ENCODE results near the gene NOS3. TPM values are rescaled to one million over a fixed set of nuclear protein-coding genes. Genes with fewer than 3 reads are reported as not detected.
A peak's percentile ranks its signal among the peaks of the same experiment; 100 is the strongest.
"Not testable (repeated sequence)": the region's sequence is repeated elsewhere in the genome, so short reads cannot be mapped to it uniquely, and the experiment has no call there.

The NOS3 gene
- total RNA-seq, 2 donors from 2014 or later, result 14.5 to 78.6 TPM

GRCh38 chr7:151025924-151026671, 35.3 kb downstream of the NOS3 start:
- Histone ChIP-seq H3K9me3 (no peaks in the 10 kb centered on the region), H3K27ac (no peak overlapping the region), H3K36me3 (no peaks in the 10 kb centered on the region), H3K27me3 (no peaks in the 10 kb centered on the region), H3K4me3 (no peak overlapping the region), H3K4me1 (peaks cover 0 to 15% of the 10 kb centered on the region in 2 donors)
- no peak for DNase-seq (ENCODE audit: low spot score)
- TF ChIP-seq CTCF (IDR thresholded peaks at IDR 0.05), result no peak

GRCh38 chr7:151026771-151027727, 36.2 kb downstream of the NOS3 start:
- Histone ChIP-seq H3K4me1 (peaks cover 0 to 15% of the 10 kb centered on the region in 2 donors), H3K27ac (peak overlapping the region; percentile 77 to 87), H3K4me3 (peak overlapping the region in 1 of 2 donors; percentile 57)
- not testable (repeated sequence) for DNase-seq (ENCODE audit: low spot score); H3K9me3 ChIP-seq; H3K36me3 ChIP-seq; H3K27me3 ChIP-seq

GRCh38 chr7:151027728-151028130, 36.9 kb downstream of the NOS3 start:
- peaks cover 0 to 15% of the 10 kb centered on the region in 2 donors for H3K4me1 ChIP-seq
- not testable (repeated sequence) for H3K36me3 ChIP-seq; DNase-seq (ENCODE audit: low spot score); H3K9me3 ChIP-seq; H3K27me3 ChIP-seq
- peak overlapping the region; percentile 77 to 87 for H3K27ac ChIP-seq
- H3K4me3 ChIP-seq, result peak overlapping the region; percentile 57 to 72

- TF ChIP-seq CTCF (IDR thresholded peaks at IDR 0.05), result peak; percentile 23 to 67
- H3K27ac ChIP-seq, result peak within 1 kb of the TSS; percentile 77 to 87
- no peaks in the 10 kb centered on the region for H3K27me3 ChIP-seq
- peak; percentile 99 for DNase-seq (ENCODE audit: low spot score)
- H3K4me1 ChIP-seq, result peaks cover 0 to 15% of the 10 kb centered on the region in 2 donors
- no peaks in the 10 kb centered on the region for H3K36me3 ChIP-seq
- peak within 1 kb of the TSS; percentile 57 to 72 for H3K4me3 ChIP-seq
- H3K9me3 ChIP-seq, result no peaks in the 10 kb centered on the region
Measured at GRCh38 chr7:151028131-151028947, 37.5 kb downstream of the NOS3 start, which contains the start of gene ABCB8. TSS of gene ABCB8 (plus strand) at chr7:151028450. CDS start at chr7:151028516, 66 bp downstream.

- no peaks in the 10 kb centered on the region for H3K36me3 ChIP-seq
- TF ChIP-seq CTCF (IDR thresholded peaks at IDR 0.05), result no peak
- H3K4me3 ChIP-seq, result peak overlapping the region; percentile 57 to 72
- no peaks in the 10 kb centered on the region for H3K9me3 ChIP-seq
- no peaks in the 10 kb centered on the region for H3K27me3 ChIP-seq
- peak overlapping the region; percentile 77 to 87 for H3K27ac ChIP-seq
- peaks cover 0 to 15% of the 10 kb centered on the region in 2 donors for H3K4me1 ChIP-seq
- DNase-seq (ENCODE audit: low spot score), result no peak
Measured at GRCh38 chr7:151028948-151029501, 38.2 kb downstream of the NOS3 start.

GRCh38 chr7:151031011-151031410, 40.2 kb downstream of the NOS3 start:
- peaks cover 0 to 15% of the 10 kb centered on the region in 2 donors for H3K4me1 ChIP-seq

More at GRCh38 chr7:151031011-151031410, 40.2 kb downstream of the NOS3 start:
- DNase-seq (ENCODE audit: low spot score), result no peak
- Histone ChIP-seq H3K27me3 (no peaks in the 10 kb centered on the region), H3K9me3 (no peaks in the 10 kb centered on the region), H3K36me3 (peaks cover 12% of the 10 kb centered on the region), H3K27ac (no peak overlapping the region), H3K4me3 (no peak overlapping the region)
- no peak for TF ChIP-seq CTCF (IDR thresholded peaks at IDR 0.05)
